ENCODE results near the gene JUP.

GRCh38 chr17:41740506-41740905, 46.0 kb downstream of the JUP start:
- TF ChIP-seq CTCF (IDR thresholded peaks at IDR 0.05 in 8 of 11, conservative IDR thresholded peaks at IDR 0.05 in 3 of 11) (no peak), POLR2A (IDR thresholded peaks at IDR 0.05) (no peak), POLR2AphosphoS5 (IDR thresholded peaks at IDR 0.05) (no peak)
